ENCODE measurements around the gene ABHD5. TPM values are rescaled to one million over a fixed set of nuclear protein-coding genes. Genes with fewer than 3 reads are reported as not detected.

Gene ABHD5
- total and polyA plus RNA-seq, 10 of the 15 experiments (the other 5 are each of a cell fraction or from before 2014, with no cell fraction given) = 5.5 to 24.4 (median 9.5) TPM

- no peak for TF ChIP-seq ESRRA (IDR thresholded peaks at IDR 0.05; ENCODE audit: low read length)
These were observed 73.3 kb downstream of the ABHD5 start (continued) for GRCh38 chr3:43764056-43764455.

GRCh38 chr3:43764471-43764870 lies 73.7 kb downstream of the ABHD5 start:
- RAD21 ChIA-PET (ENCODE audit: unreplicated experiment) = no interaction called here
- Histone ChIP-seq H3K36me3 (ENCODE audit: control insufficient read depth in 2 of 2, insufficient read depth in 2 of 2, low read length in 1 of 2) (no peaks in the 10 kb centered on the region), H3K4me2 (ENCODE audit: control insufficient read depth, insufficient read depth) (no peak overlapping the region), H3K79me2 (ENCODE audit: control insufficient read depth, insufficient read depth, low read length) (no peaks in the 10 kb centered on the region), H2AFZ (ENCODE audit: control insufficient read depth, low read depth, low read length) (no peak overlapping the region), H3K27me3 (replicated peaks in 1 of 2; ENCODE audit: control insufficient read depth in 2 of 2, insufficient read depth in 2 of 2, low read length in 1 of 2) (no peaks in the 10 kb centered on the region; a peak in 2 of 4 replicates), H3K9ac (ENCODE audit: control insufficient read depth, insufficient read depth, low read length) (no peak overlapping the region), H3K4me1 (ENCODE audit: control insufficient read depth, insufficient read depth, low read length) (no peaks in the 10 kb centered on the region), H3K9me3 (replicated peaks; ENCODE audit: control insufficient read depth, insufficient read depth, low read length) (no peaks in the 10 kb centered on the region), H3K4me3 (no peak overlapping the region), H4K20me1 (ENCODE audit: control insufficient read depth, insufficient read depth) (no peaks in the 10 kb centered on the region), H3K27ac (ENCODE audit: control insufficient read depth, insufficient read depth) (no peak overlapping the region)
- CTCF ChIA-PET = no interaction called here
- POLR2A ChIA-PET = no interaction called here
- TF ChIP-seq MYC (IDR thresholded peaks at IDR 0.05; ENCODE audit: insufficient read depth, insufficient read length, insufficient replicate concordance, low read length, severe bottlenecking) (no peak), HDAC6 (IDR thresholded peaks at IDR 0.05; ENCODE audit: unreplicated experiment) (no peak), BCL3 (IDR thresholded peaks at IDR 0.05; ENCODE audit: borderline replicate concordance, insufficient read depth, low read depth, low read length, poor library complexity, severe bottlenecking) (no peak), RCOR1 (conservative IDR thresholded peaks at IDR 0.05; ENCODE audit: low read depth, low read length) (no peak), RAD21 (IDR thresholded peaks at IDR 0.05; ENCODE audit: insufficient read depth, low read depth, low read length) (no peak), NFYB (IDR thresholded peaks at IDR 0.05; ENCODE audit: insufficient read depth, low read depth, low read length) (no peak), REST (IDR thresholded peaks at IDR 0.05; ENCODE audit: low read depth, low read length) (no peak), PRDM15 (CRISPR knock-in tag; IDR thresholded peaks at IDR 0.05) (no peak), NR2F1 (conservative IDR thresholded peaks at IDR 0.05) (no peak), ZBTB33 (IDR thresholded peaks at IDR 0.05) (no peak)
- BruUV-seq (replicated peaks) = no TSS peak
- no peak for FAIRE-seq
- intact Hi-C loops (cut with micrococcal nuclease; ENCODE audit: unreplicated experiment) (loop anchor here (10.0 kb wide), 1 partner anchor 230 kb away; no protein-coding TSS in a partner anchor), in situ Hi-C loops (cut with MboI) (no loop called here)
- DNase-seq (ENCODE audit: low read depth, low spot score) = no peak
- no peak for ATAC-seq
- 57% methylated on average over 2 of the region's 2 CpGs for WGBS (ENCODE audit: insufficient coverage, insufficient replicate concordance, low lambda C conversion rate, missing lambda C conversion rate)
- SMC1A ChIA-PET (ENCODE audit: uncharacterized antibody, unreplicated experiment) = no interaction called here

Measured in GM12878 (cell line).